Adipose tissue (tissue), 3 donors: ENCODE results near the gene FAM149B1. TPM values are rescaled to one million over a fixed set of nuclear protein-coding genes. Genes with fewer than 3 reads are reported as not detected.
"Not testable (repeated sequence)": the region's sequence is repeated elsewhere in the genome, so short reads cannot be mapped to it uniquely, and the experiment has no call there.

Experiments
- H3K27ac ChIP-seq: one replicate; pipeline ENCODE4 v1.5.1; 2013; ENCODE audit warnings: low read depth, low read length
- WGBS, 3 donors: extraction: QIAGEN DNeasy Blood & Tissue Kit; methylation state at CpG; one replicate each; pipeline ENCODE4 v1.1.7; 2013; 5-methylcytosine and 5-hydroxymethylcytosine counted together
- polyA plus RNA-seq, 3 donors: library from polyadenylated mRNA; stranded (reverse); fragments of 200-250 nt; gene quantifications; one replicate each; pipeline ENCODE4 v1.2.3, GENCODE V29; 2013
- donor health status: healthy with polysubstance abuse.
- donor health status: Bipolar disorder and iron deficiency.
- donor health status: healthy.

FAM149B1 gene
- polyA plus RNA-seq = 10 to 100 TPM in 2 of 3 donors, 1 to 10 TPM in 1; 8.4 to 25.2 (median 11.6) TPM

DNA sequence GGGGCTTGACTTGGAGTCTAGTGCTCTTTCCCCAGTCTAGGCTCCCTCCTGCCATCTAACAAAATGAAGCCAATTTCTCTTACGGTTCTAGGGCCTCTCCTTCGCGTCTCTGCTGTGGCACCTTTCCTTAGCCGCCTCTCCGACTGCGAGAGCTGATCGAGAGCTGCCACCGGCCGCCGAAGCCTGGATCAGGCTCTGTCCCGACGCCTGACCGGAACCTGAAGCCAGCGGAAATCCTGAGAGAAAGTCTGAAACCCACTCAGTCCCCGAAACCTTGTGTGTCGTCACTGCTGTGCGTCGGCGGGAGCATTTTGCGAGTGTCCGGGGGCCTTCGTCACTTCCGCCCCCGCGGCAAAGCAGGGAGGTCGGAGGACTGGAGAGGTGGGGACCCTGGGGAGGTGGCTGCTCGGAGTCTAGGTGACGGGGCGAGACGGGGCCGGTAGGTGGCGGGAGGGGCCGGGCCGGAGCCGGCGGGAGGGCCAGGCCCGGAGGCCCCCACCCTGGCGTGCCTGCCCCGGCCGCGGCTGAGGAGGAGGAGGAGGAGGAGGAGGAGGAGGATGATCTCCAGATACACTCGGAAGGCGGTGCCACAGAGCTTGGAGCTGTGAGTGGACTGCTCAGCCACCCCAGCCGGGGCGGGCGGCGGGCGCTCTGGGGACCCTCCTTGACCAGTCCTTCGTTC, at the start of gene FAM149B1, which contains the start of gene ECD:
TSS of gene FAM149B1 (plus strand) at position 337 of the 682 bp plus-strand sequence. CDS start at position 558, 221 bp downstream.
TSS of gene ECD (minus strand) at position 226 of the 682 bp plus-strand sequence. CDS start 4,071 bp downstream, outside the sequence.
- WGBS, 3 donors = 0 to 1% (median 1%) methylated on average over 37 to 49 of the region's 49 CpGs
- peak within 1 kb of the TSS; percentile 71 for H3K27ac ChIP-seq

DNA sequence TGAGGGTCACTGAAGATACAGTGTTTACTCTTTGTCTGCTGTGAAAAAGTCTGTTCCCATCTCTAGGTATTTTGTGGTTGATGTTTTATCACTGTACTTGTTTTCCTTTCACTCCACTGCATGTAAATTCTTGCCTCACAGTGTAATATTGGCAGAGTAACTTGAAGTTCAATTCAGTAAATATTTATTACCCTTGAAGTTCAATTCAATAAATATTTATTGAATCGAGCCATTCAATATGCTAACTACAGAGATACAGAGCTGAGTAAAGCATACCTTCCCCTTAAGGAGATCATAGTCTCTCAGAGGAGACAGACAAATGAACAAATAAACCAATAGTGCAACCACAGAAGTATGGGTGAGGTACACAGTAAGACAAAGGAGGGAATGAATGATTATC, 48.5 kb upstream of the FAM149B1 start:
- no peak overlapping the region for H3K27ac ChIP-seq
- WGBS, 3 donors = 42 to 96% (median 92%) methylated on average over 1 of the region's 1 CpG

DNA sequence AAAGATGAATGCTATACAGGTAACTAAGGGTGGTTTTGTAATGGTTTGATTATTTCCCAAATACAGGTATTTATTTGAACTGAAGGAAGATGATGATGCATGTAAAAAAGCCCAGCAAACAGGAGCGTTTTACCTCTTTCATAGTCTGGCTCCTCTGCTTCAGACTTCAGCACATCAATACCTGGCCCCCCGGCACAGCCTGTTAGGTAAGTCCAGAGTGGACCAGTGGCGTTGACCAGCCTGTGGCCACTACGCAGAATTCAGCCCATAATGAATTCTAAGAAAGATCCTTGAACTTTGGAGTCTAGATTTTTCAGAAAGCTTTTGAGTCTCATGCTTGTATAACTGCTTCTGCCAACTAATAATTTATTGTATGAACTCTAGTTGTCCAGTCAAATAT, 48.0 kb upstream of the FAM149B1 start:
- WGBS, 3 donors = 66 to 95% (median 94%) methylated on average over 4 of the region's 4 CpGs
- H3K27ac ChIP-seq = no peak overlapping the region

DNA sequence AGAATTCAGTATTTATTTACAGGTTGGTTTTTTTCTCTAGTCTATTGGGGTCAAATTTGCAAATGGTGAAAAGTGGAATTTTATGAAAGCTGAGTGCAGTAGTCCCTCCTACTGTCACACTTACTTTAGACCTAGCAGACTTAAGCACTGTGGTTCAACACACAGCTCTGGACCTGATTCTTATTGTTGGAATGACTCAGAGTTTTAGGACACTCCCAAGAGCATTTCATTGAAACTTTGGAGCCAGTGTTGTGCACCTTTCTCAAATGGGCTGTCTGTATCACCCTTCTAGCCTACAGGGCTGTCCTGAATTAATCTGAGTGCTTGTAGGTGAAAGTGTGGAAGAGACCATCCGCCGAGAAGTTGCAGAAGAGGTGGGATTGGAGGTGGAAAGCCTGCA, 41.6 kb upstream of the FAM149B1 start:
- 94 to 100% (median 97%) methylated on average over 2 of the region's 2 CpGs for WGBS, 3 donors
- no peak overlapping the region for H3K27ac ChIP-seq

DNA sequence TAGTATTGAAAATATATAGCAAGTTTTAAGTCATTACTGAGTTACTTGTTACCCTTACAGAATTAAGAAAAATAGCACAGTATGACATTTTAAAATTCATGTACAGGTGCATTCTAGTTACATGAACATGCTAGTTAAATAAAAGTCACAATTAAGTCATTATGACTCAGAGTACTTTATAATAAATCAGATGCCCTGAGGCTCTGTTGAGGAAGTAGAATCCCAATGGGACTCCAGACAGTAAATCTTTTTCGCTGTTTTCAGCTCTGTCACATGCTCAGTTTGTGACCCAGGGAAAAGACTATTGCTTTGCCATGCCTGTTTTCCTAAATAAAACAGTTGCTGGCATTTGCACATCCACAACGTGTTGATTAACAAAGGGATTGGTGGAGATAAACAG, 36.6 kb upstream of the FAM149B1 start:
- no peak overlapping the region for H3K27ac ChIP-seq
- WGBS, 3 donors = 49 to 62% (median 62%) methylated on average over 2 of the region's 2 CpGs

DNA sequence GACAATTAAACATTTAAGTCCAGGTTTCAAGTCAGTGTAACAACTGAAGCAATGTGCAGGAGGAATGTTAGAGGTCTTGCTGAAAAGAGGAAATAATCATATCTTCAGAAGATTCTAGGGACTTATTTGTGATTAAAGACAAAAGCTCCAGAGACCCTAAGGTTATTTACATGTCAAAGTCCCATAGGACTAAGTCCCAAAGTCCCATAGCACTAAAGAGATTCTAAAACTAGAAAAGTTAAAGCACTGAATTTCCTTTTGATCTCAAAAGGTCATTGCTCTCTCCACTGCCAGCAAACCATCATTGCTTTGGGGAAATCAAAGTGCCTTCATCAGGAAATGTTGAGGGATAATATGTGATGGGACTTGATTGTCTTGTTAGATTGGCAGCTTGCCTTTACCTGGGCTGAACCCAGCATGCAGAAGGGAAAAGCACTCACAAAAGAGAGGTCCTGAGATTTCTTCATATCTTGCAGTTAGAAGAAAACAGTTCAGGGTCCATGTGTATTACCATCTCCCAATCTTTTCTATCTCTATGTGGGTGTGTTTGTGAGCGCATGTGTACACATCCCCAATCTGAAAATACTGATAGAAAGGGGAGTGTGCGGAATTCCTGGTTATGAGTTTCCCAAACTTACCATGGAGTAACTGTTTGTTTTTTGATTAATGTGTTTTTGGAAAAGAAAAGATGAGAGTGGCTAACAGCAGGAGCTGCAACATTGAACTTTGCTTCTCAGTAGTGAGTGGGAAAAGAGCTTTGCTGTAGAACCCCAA, 35.8 kb upstream of the FAM149B1 start:
- no peak overlapping the region for H3K27ac ChIP-seq
- 87 to 98% (median 96%) methylated on average over 2 of the region's 2 CpGs for WGBS, 3 donors

DNA sequence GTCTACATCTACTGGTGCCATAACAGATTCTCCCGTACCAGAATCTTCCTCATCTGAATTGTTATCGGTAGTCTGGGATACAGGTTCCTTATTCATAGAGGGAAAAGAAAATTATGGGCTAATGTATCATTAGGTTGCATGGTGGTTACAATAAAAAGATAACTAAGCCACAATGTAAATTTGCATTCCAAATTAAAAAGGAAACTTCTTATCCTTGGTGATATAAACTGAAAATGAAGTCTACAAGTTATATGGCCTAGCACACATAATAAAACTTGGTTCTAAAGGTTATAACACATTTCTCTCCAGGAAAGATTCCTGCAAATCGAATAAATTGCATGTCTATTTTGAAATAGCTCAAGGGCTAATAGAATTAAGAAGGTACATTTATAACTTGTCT, 33.2 kb upstream of the FAM149B1 start:
- 92 to 95% (median 93%) methylated on average over 3 of the region's 3 CpGs for WGBS, 3 donors
- no peak overlapping the region for H3K27ac ChIP-seq

DNA sequence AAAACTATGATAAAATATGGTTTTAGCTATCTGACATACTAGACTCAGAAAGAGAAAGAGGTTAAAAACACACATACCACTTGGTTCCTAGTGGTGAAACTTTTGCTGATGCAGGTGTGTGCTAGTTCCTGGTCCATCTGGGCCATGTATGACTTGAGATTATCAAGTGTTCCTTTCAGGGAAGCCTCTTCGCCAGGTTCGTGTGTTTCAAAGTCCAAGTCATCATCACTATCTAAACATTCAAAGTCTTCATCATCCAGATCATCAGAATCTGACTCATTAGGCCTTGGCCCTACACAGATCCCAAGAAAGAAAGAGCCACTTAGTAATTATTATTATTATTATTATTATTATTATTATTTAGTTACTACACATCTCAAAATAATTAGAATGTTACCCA, 31.3 kb upstream of the FAM149B1 start:
- no peak overlapping the region for H3K27ac ChIP-seq
- WGBS, 3 donors = 89 to 95% (median 89%) methylated on average over 2 of the region's 2 CpGs

DNA sequence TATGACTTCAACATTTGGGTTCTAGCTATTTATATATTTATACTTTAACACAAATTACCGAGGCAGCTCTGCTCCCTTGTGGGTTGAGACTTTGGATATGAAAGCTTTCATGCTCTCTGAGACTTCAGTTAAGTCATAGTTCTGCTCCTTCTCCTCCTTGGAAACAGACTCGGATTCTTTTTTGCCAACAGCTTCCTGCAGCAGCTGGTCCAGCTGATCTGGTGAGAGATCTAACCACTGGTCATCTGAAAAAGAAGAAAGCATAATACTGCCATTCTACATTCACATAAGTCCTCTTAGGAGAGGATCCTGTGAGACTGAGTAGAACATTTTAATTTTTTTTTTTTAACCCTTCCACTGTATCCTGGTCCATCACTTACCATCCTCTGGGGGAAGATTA, 28.7 kb upstream of the FAM149B1 start:
- 53 to 68% (median 59%) methylated on average over 2 of the region's 2 CpGs for WGBS, 3 donors
- no peak overlapping the region for H3K27ac ChIP-seq

DNA sequence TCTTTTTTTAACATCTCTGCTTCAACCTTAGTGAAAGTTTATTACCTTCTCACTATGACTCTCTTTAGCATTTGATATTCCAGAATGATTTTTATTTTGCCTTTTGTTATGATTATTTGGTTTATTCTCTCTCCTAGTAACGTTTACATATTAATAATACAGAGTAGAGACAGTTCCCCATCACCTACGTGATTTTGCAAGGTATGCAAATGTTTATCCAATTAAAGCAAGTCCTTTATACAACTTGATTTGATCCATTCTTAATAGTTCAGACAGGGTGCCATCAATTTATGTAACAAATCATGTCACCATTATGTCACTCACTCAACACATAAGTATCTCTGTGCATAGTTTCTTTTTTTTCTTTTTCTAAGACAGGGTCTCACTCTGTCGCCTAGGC, 26.3 kb upstream of the FAM149B1 start:
- no peak overlapping the region for H3K27ac ChIP-seq
- WGBS, 3 donors = 87 to 91% (median 91%) methylated on average over 3 of the region's 3 CpGs

DNA sequence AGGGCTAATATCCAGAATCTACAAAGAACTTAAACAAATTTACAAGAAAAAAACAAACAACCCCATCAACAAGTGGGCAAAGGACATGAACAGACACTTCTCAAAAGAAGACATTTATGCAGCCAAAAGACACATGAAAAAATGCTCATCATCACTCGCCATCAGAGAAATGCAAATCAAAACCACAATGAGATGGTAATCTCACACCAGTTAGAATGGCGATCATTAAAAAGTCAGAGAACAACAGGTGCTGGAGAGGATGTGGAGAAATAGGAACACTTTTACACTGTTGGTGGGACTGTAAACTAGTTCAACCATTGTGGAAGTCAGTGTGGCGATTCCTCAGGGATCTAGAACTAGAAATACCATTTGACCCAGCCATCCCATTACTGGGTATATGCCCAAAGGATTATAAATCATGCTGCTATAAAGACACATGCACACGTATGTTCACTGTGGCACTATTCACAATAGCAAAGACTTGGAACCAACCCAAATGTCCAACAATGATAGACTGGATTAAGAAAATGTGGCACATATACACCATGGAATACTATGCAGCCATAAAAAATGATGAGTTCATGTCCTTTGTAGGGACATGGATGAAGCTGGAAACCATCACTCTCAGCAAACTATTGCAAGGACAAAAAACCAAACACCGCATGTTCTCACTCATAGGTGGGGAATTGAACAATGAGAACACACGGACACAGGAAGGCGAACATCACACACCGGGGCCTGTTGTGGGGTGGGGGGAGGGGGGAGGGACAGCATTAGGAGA, 17.1 kb upstream of the FAM149B1 start:
- H3K27ac ChIP-seq = not testable (repeated sequence)
- WGBS, 3 donors = 76 to 99% (median 83%) methylated on average over 7 of the region's 8 CpGs

DNA sequence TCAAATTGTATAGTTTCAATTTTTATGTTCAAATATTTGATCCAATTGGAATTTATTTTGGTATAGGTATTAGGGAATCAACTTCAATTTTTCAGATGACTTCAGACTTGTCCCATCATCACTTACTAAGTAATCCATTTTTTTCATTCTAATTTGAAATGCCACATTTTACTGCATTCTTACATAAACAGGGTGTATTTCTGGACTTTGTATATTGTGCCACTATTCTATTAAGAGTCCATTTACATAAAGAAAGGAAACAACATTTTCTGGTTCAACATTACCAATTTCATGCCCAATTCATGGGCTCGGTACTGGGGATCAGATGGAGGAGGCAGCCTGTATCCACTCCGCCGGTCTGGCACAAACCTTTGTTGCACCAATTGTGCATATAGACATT, 15.9 kb upstream of the FAM149B1 start:
- H3K27ac ChIP-seq = no peak overlapping the region
- 97 to 98% (median 97%) methylated on average over 3 of the region's 3 CpGs for WGBS, 3 donors

DNA sequence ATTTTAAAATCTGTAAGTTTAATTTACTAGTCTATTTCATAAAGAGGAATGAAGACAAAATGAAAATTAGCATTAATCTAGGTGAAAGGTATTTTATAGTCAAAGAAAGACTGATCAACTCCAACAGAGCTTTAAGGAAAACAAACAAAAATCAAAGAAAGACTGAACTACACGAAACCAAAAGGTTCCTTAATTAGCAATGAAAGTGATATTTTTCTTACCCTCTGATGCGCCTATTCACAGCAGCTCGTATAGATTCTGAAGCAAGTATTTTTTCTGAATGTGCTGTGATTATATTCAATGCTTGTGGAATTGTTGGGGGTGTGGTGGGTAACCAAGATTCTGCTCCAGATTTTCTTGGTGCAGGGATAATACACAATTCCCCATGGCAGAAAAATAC, 11.9 kb upstream of the FAM149B1 start:
- WGBS, 3 donors = 91 to 95% (median 92%) methylated on average over 3 of the region's 3 CpGs
- H3K27ac ChIP-seq = no peak overlapping the region

DNA sequence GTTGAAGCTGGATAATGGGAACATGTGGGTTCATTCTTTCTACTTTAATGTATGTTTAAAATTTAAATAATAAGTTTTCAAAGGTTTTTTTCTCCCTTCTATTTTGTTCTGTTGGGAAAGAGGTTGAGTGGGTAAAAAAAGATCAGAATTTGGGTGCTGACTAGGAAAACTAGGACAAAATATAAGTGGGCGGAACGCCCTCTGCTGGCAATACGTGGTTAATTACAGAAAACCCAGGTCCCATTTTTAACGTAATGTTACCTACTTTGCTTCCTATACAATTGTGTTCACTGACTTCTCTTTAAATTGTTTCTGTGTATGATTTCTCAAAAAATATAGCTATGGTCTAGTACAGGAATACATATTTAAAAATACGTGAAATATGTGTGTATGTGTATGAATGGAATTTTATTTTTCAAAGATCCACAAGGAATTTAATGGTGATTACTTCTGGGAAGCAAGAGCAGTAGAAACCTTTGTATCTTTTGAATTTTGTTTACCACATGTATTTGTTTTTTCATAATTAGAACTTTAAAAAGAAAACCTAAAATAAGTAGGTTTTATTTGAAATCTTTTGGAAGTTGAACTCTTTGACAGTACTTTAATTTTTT, 8.8 kb upstream of the FAM149B1 start:
- WGBS, 3 donors = 5 to 7% (median 6%) methylated on average over 5 of the region's 5 CpGs
- H3K27ac ChIP-seq = no peak overlapping the region

DNA sequence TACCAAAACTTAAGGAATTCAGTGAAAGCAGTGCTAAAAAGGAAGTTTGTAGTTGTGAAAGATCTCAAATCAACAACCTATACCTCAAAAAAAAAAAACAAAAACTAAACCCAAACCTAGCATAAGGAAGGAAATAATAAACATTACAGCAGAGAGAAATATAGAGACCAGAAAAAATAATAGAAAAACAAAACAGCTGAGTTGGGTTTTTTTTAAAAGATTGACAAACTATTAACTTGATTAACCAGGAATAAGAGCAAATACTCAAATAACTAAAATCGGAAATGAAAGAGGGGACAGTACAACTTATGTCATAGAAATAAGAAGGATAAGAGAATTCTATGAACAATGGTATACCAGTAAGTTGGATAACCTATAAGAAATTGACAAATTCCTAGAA, 6.8 kb upstream of the FAM149B1 start:
- no peak overlapping the region for H3K27ac ChIP-seq
- 83 to 92% (median 89%) methylated on average over 1 of the region's 1 CpG for WGBS, 3 donors

DNA sequence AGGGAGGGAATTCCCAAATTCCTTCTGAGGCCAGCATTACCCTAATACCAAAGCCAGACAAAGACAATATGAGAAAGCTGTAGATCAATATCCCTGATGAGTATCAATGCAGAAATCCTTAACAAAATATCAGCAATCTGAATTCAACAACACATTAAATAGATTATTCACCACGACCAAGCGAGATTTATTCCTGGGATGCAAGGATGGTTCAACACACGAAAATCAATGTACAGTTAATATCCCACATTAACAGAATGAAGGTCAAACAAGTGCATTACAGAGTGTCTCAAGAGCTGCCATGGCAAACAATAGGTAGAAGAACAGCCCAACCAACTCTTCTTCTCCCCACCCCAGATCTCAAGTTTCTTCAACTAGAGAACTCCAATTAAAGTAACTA, 6.3 kb upstream of the FAM149B1 start:
- 95 to 97% (median 95%) methylated on average over 3 of the region's 3 CpGs for WGBS, 3 donors

DNA sequence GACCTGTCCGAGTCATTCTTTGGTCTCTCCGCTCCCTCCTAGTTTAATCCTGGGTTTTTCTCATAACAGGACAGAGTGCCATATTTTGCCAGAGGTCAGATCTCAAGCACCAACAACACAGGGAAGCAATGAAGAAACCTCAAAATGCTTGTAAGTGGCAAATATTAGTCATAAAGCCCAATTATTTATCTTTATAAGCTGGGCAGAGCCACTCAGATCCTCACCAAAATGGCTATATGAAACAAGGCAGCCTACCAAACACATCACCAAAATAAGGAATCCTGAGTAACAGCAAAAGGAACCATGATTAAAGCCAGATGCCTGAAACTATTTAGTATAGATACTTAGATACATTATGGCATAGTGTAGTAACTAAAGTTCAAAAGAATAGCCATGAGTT, 4.8 kb upstream of the FAM149B1 start:
- 95 to 100% (median 97%) methylated on average over 2 of the region's 2 CpGs for WGBS, 3 donors
- H3K27ac ChIP-seq = no peak overlapping the region

More for the DNA sequence above, 6.3 kb upstream of the FAM149B1 start:
- no peak overlapping the region for H3K27ac ChIP-seq

DNA sequence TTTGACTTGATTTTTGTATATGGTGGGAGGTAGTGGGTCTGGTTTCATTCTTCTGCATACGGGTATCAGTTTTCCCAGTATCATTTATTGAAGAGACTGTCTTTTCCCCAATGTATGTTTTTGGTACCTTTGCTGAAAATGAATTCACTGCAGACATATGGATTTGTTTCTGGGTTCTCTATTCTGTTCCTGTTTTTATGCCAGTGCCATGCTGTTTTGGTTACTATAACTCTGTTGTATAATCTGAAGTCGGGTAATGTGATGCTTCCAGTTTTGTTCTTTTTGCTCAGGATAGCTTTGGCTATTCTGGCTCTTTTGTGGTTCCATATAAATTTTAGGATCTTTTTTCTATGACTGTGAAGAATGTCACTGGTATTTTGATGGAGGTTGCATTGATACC, 947 bp upstream of the FAM149B1 start:
- H3K27ac ChIP-seq = no peak overlapping the region
- 81 to 87% (median 84%) methylated on average over 2 of the region's 2 CpGs for WGBS, 3 donors

DNA sequence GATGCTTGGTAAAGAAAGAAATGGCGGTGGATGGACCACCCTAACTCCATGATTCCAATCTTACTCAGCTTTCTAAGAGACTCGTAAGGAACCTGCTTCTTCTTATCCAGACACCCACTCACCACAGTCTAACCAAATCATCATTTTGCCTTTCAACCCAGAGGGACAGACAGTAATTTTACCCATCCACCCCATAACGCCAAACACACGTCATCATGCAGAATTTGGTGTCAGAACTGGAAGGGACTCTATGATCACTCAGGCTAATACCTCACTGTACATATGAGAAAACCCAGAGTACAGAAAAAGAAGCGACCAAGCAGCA, 499 bp upstream of the FAM149B1 start:
- whole genome bisulfite sequencing, 3 donors = 4 to 11% (median 9%) methylated on average over 5 of the region's 5 CpGs
- peak overlapping the region; percentile 71 for H3K27ac ChIP-seq
